Left forelimb (tissue), 1 donor: ENCODE data around the gene TNFRSF11A.

Experiments
- DNase-seq: peaks from one replicate; pipeline ENCODE4 v3.0.0-alpha.2; 2018; ENCODE audit warnings: low spot score

The TNFRSF11A gene

GRCh38 chr18:62343316-62343715, 18.2 kb downstream of the TNFRSF11A start:
- no peak for DNase-seq

- DNase-seq: no peak
Measured at GRCh38 chr18:62345909-62346308, 20.8 kb downstream of the TNFRSF11A start.

GRCh38 chr18:62346333-62347088, 21.4 kb downstream of the TNFRSF11A start:
- no peak for DNase-seq

GRCh38 chr18:62347089-62347506, 22.0 kb downstream of the TNFRSF11A start:
- no peak for DNase-seq

GRCh38 chr18:62348474-62348873, 23.4 kb downstream of the TNFRSF11A start:
- DNase-seq: no peak

- no peak for DNase-seq
Measured at GRCh38 chr18:62353170-62353569, 28.1 kb downstream of the TNFRSF11A start.

GRCh38 chr18:62354151-62354550, 29.0 kb downstream of the TNFRSF11A start:
- DNase-seq: no peak

GRCh38 chr18:62357079-62357719, 32.1 kb downstream of the TNFRSF11A start:
- DNase-seq: no peak

GRCh38 chr18:62360805-62361204, 35.7 kb downstream of the TNFRSF11A start:
- DNase-seq: no peak

- no peak for DNase-seq
Measured at GRCh38 chr18:62361288-62361687, 36.2 kb downstream of the TNFRSF11A start.

- DNase-seq: no peak
Measured at GRCh38 chr18:62364558-62364957, 39.4 kb downstream of the TNFRSF11A start.

GRCh38 chr18:62365420-62365819, 40.3 kb downstream of the TNFRSF11A start:
- no peak for DNase-seq

GRCh38 chr18:62366992-62367391, 41.9 kb downstream of the TNFRSF11A start:
- DNase-seq: no peak

GRCh38 chr18:62368100-62368499, 43.0 kb downstream of the TNFRSF11A start:
- DNase-seq: no peak

- DNase-seq: no peak
Measured at GRCh38 chr18:62369129-62369644, 44.1 kb downstream of the TNFRSF11A start.

- no peak for DNase-seq
Measured at GRCh38 chr18:62370366-62370765, 45.3 kb downstream of the TNFRSF11A start.

GRCh38 chr18:62371436-62371835, 46.3 kb downstream of the TNFRSF11A start:
- DNase-seq: no peak

GRCh38 chr18:62372156-62372555, 47.0 kb downstream of the TNFRSF11A start:
- DNase-seq: no peak

GRCh38 chr18:62372882-62373281, 47.8 kb downstream of the TNFRSF11A start:
- no peak for DNase-seq

GRCh38 chr18:62374410-62374965, 49.4 kb downstream of the TNFRSF11A start:
- no peak for DNase-seq

- DNase-seq: no peak
Measured at GRCh38 chr18:62377131-62377807, 52.2 kb downstream of the TNFRSF11A start.

GRCh38 chr18:62379051-62379450, 53.9 kb downstream of the TNFRSF11A start:
- no peak for DNase-seq
